ENCODE measurements around the gene HCAR3.

DNA sequence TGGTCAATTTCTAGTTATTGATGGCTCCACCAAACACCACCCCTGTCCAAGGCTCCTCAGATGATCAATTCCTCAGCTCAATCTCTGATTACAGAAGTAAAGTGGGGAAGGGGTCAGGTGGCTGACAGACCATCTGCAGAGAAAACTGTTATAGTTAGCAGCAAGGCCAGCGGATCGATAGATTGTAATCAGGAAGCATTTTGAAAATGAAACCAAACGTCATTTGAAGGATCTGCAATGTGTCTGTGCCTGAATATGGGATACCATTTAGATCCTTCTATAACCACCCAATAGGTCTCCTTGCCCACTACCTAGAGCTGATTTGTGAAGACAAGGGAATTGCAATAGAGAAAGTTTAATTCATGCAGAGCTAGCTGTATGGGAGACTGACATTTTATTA is 25.0 kb downstream of the HCAR3 start:
- TF ChIP-seq, protein P1, sequence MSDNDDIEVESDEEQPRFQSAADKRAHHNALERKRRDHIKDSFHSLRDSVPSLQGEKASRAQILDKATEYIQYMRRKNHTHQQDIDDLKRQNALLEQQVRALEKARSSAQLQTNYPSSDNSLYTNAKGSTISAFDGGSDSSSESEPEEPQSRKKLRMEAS (IDR thresholded peaks at IDR 0.05): no peak
- TF ChIP-seq, protein P2, sequence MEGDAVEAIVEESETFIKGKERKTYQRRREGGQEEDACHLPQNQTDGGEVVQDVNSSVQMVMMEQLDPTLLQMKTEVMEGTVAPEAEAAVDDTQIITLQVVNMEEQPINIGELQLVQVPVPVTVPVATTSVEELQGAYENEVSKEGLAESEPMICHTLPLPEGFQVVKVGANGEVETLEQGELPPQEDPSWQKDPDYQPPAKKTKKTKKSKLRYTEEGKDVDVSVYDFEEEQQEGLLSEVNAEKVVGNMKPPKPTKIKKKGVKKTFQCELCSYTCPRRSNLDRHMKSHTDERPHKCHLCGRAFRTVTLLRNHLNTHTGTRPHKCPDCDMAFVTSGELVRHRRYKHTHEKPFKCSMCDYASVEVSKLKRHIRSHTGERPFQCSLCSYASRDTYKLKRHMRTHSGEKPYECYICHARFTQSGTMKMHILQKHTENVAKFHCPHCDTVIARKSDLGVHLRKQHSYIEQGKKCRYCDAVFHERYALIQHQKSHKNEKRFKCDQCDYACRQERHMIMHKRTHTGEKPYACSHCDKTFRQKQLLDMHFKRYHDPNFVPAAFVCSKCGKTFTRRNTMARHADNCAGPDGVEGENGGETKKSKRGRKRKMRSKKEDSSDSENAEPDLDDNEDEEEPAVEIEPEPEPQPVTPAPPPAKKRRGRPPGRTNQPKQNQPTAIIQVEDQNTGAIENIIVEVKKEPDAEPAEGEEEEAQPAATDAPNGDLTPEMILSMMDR (IDR thresholded peaks at IDR 0.05; ENCODE audit: low read depth, low read length, missing input control): no peak
- TF ChIP-seq, protein P3, sequence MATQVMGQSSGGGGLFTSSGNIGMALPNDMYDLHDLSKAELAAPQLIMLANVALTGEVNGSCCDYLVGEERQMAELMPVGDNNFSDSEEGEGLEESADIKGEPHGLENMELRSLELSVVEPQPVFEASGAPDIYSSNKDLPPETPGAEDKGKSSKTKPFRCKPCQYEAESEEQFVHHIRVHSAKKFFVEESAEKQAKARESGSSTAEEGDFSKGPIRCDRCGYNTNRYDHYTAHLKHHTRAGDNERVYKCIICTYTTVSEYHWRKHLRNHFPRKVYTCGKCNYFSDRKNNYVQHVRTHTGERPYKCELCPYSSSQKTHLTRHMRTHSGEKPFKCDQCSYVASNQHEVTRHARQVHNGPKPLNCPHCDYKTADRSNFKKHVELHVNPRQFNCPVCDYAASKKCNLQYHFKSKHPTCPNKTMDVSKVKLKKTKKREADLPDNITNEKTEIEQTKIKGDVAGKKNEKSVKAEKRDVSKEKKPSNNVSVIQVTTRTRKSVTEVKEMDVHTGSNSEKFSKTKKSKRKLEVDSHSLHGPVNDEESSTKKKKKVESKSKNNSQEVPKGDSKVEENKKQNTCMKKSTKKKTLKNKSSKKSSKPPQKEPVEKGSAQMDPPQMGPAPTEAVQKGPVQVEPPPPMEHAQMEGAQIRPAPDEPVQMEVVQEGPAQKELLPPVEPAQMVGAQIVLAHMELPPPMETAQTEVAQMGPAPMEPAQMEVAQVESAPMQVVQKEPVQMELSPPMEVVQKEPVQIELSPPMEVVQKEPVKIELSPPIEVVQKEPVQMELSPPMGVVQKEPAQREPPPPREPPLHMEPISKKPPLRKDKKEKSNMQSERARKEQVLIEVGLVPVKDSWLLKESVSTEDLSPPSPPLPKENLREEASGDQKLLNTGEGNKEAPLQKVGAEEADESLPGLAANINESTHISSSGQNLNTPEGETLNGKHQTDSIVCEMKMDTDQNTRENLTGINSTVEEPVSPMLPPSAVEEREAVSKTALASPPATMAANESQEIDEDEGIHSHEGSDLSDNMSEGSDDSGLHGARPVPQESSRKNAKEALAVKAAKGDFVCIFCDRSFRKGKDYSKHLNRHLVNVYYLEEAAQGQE (IDR thresholded peaks at IDR 0.05): no peak
- TF ChIP-seq YY1 (IDR thresholded peaks at IDR 0.05) (no peak), TAF1 (conservative IDR thresholded peaks at IDR 0.05) (no peak), RAD21 (IDR thresholded peaks at IDR 0.05) (no peak), EGR1 (IDR thresholded peaks at IDR 0.05; ENCODE audit: low read depth in 2 of 2) (no peak)
